Cerebellar nuclear complex (tissue), 1 donor: Measurements from ENCODE around the gene WNT9B.

Source experiments
- DNase-seq, 2 experiments: peaks; one replicate each; lab custom pipeline; 2025; lab: John Stamatoyannopoulos, UW

Gene WNT9B

GRCh38 chr17:46853896-46854444 lies 2.6 kb downstream of the WNT9B start:
- DNase-seq, result no peak

- DNase-seq, result no peak
Measured at GRCh38 chr17:46854515-46854914, 3.1 kb downstream of the WNT9B start.

- DNase-seq, result no peak
Measured at GRCh38 chr17:46854948-46855347, 3.6 kb downstream of the WNT9B start.

GRCh38 chr17:46857600-46857999 lies 6.2 kb downstream of the WNT9B start:
- DNase-seq, result no peak

GRCh38 chr17:46859996-46860395 lies 8.6 kb downstream of the WNT9B start:
- no peak for DNase-seq

GRCh38 chr17:46862949-46863348 lies 11.6 kb downstream of the WNT9B start:
- no peak for DNase-seq

- DNase-seq, result no peak
Measured at GRCh38 chr17:46863383-46864121, 12.2 kb downstream of the WNT9B start.

- DNase-seq, result no peak
Measured at GRCh38 chr17:46865100-46865499, 13.7 kb downstream of the WNT9B start.

GRCh38 chr17:46866325-46866724 lies 14.9 kb downstream of the WNT9B start:
- no peak for DNase-seq

- DNase-seq, result no peak
Measured at GRCh38 chr17:46866747-46867146, 15.4 kb downstream of the WNT9B start.

GRCh38 chr17:46868689-46869187 lies 17.4 kb downstream of the WNT9B start:
- no peak for DNase-seq

- no peak for DNase-seq
Measured at GRCh38 chr17:46869296-46869695, 17.9 kb downstream of the WNT9B start.

GRCh38 chr17:46869975-46870803 lies 18.8 kb downstream of the WNT9B start:
- no peak for DNase-seq

GRCh38 chr17:46872421-46872820 lies 21.0 kb downstream of the WNT9B start:
- no peak for DNase-seq

- no peak for DNase-seq
Measured at GRCh38 chr17:46873941-46874645, 22.7 kb downstream of the WNT9B start.

- no peak for DNase-seq
Measured at GRCh38 chr17:46874906-46875305, 23.5 kb downstream of the WNT9B start.

- DNase-seq, result no peak
Measured at GRCh38 chr17:46875849-46876352, 24.5 kb downstream of the WNT9B start.

GRCh38 chr17:46876353-46876887 lies 25.0 kb downstream of the WNT9B start:
- peak; percentile 61 to 88 for DNase-seq

GRCh38 chr17:46876926-46877325 lies 25.5 kb downstream of the WNT9B start:
- DNase-seq, result peak in 1 of 2 experiments; percentile 53

- DNase-seq, result no peak
Measured at GRCh38 chr17:46877466-46877865, 26.1 kb downstream of the WNT9B start.

GRCh38 chr17:46878055-46878454 lies 26.7 kb downstream of the WNT9B start:
- DNase-seq, result no peak

- no peak for DNase-seq
Measured at GRCh38 chr17:46879101-46879500, 27.7 kb downstream of the WNT9B start.
